HCEC 1CT (cell line): Measurements from ENCODE around the gene DACT3.
A peak's percentile ranks its signal among the peaks of the same experiment; 100 is the strongest.

Experiments
- DNase-seq: peaks from one replicate; pipeline ENCODE4 v3.0.0-alpha.2; 2017

Gene DACT3

GRCh38 chr19:46610851-46611770 lies 49.9 kb downstream of the DACT3 start:
- DNase-seq, result no peak

- DNase-seq, result no peak
Measured at GRCh38 chr19:46610413-46610775, 50.6 kb downstream of the DACT3 start.

GRCh38 chr19:46609511-46610412 lies 51.2 kb downstream of the DACT3 start:
- DNase-seq, result no peak

- no peak for DNase-seq
Measured at GRCh38 chr19:46608581-46609345, 52.2 kb downstream of the DACT3 start.

GRCh38 chr19:46608178-46608577 lies 52.8 kb downstream of the DACT3 start:
- no peak for DNase-seq

GRCh38 chr19:46607448-46607841 lies 53.5 kb downstream of the DACT3 start:
- DNase-seq, result no peak

- DNase-seq, result no peak
Measured at GRCh38 chr19:46606681-46607447, 54.1 kb downstream of the DACT3 start.

- no peak for DNase-seq
Measured at GRCh38 chr19:46606019-46606418, 55.0 kb downstream of the DACT3 start.

- DNase-seq, result no peak
Measured at GRCh38 chr19:46605356-46605821, 55.6 kb downstream of the DACT3 start.

GRCh38 chr19:46604781-46605355 lies 56.1 kb downstream of the DACT3 start:
- no peak for DNase-seq

- no peak for DNase-seq
Measured at GRCh38 chr19:46603752-46604231, 57.2 kb downstream of the DACT3 start.

- no peak for DNase-seq
Measured at GRCh38 chr19:46603195-46603637, 57.8 kb downstream of the DACT3 start.

GRCh38 chr19:46602392-46603194 lies 58.4 kb downstream of the DACT3 start:
- DNase-seq, result no peak

GRCh38 chr19:46601318-46602224 lies 59.4 kb downstream of the DACT3 start, which contains the start of gene CALM3:
TSS of gene CALM3 (plus strand) at chr19:46601330. CDS start at chr19:46601435, 105 bp downstream.
- DNase-seq, result no peak

- peak; percentile 97 for DNase-seq
Measured at GRCh38 chr19:46600384-46601317, 60.3 kb downstream of the DACT3 start.

- no peak for DNase-seq
Measured at GRCh38 chr19:46599716-46600373, 61.1 kb downstream of the DACT3 start.

- no peak for DNase-seq
Measured at GRCh38 chr19:46598372-46598917, 62.5 kb downstream of the DACT3 start.
